Gastrocnemius medialis (tissue), 4 donors: ENCODE measurements around the gene METTL2B.

ENCODE experiments used
- CTCF ChIP-seq, 5 experiments: fragments of 450-650 bp in 3 of 5; fragments of 200-600 bp in 2 of 5; sonication (generic) in 2 of 5; IDR thresholded peaks in 4 of 5; conservative IDR thresholded peaks in 1 of 5; 1 replicate in 4 of 5; 2 replicates in 1 of 5; pipeline ENCODE4 v1.5.1; 2016 to 2019; ENCODE audit warnings: antibody characterized with exemption in 5 of 5, mild to moderate bottlenecking in 3 of 5, moderate library complexity in 3 of 5
- POLR2A ChIP-seq, 2 donors: fragments of 450-650 bp; IDR thresholded peaks; one replicate each; pipeline ENCODE4 v1.6.1; 2017; ENCODE audit warnings: antibody characterized with exemption in 2 of 2, mild to moderate bottlenecking in 2 of 2, moderate library complexity in 2 of 2

- no peak for TF ChIP-seq CTCF (IDR thresholded peaks at IDR 0.05 in 4 of 5, conservative IDR thresholded peaks at IDR 0.05 in 1 of 5)
- TF ChIP-seq POLR2A (IDR thresholded peaks at IDR 0.05): no peak
These were observed 46.3 kb upstream of the METTL2B start for GRCh38 chr7:128430207-128430606.
